Psoas muscle (tissue), 8 donors: ENCODE measurements around the gene GFAP. TPM values are rescaled to one million over a fixed set of nuclear protein-coding genes. Genes with fewer than 3 reads are reported as not detected.

ENCODE experiments used
- ATAC-seq, 4 donors: fragments of 200-7000 bp; cut with Tn5 transposase; one replicate each; pipeline ENCODE4 v1.9.1; 2020; ENCODE audit warnings: moderate library complexity in 3 of 4, mild to moderate bottlenecking in 2 of 4
- DNase-seq, 2 donors: peaks; one replicate each; pipeline ENCODE4 v3.0.0-alpha.2; 2020
- H3K27ac ChIP-seq: fragments of 200-600 bp; one replicate; pipeline ENCODE4 v1.8.0; 2022
- H3K27me3 ChIP-seq, 3 donors: fragments of 200-600 bp in 1 of 3; one replicate each; pipeline versions ENCODE4 v1.6.1 to v1.8.0; 2013 to 2022; ENCODE audit warnings: low read length in 2 of 3, mild to moderate bottlenecking in 2 of 3, moderate library complexity in 1 of 3; ENCODE audit not compliant: insufficient read depth in 3 of 3
- H3K36me3 ChIP-seq, 2 donors: fragments of 200-600 bp in 1 of 2; one replicate each; pipeline versions ENCODE4 v1.6.1 to v1.8.0; 2013 to 2022; ENCODE audit warnings: low read depth in 1 of 2, mild to moderate bottlenecking in 1 of 2, moderate library complexity in 1 of 2; ENCODE audit not compliant: insufficient read depth in 1 of 2
- H3K4me1 ChIP-seq: fragments of 200-600 bp; one replicate; pipeline ENCODE4 v1.8.0; 2022
- H3K4me3 ChIP-seq: fragments of 200-600 bp; one replicate; pipeline ENCODE4 v1.8.0; 2022; ENCODE audit warnings: mild to moderate bottlenecking
- H3K9me3 ChIP-seq: fragments of 200-600 bp; one replicate; pipeline ENCODE4 v1.8.0; 2022
- CTCF ChIP-seq: fragments of 200-600 bp; IDR thresholded peaks from one replicate; pipeline ENCODE4 v1.8.0; 2022; ENCODE audit warnings: antibody characterized with exemption
- WGBS, 3 donors: extraction: QIAGEN DNeasy Blood & Tissue Kit; methylation state at CpG; one replicate each; pipeline versions ENCODE4 v1.1.6 to v1.1.7; 2013; 5-methylcytosine and 5-hydroxymethylcytosine counted together
- intact Hi-C, 2 donors: fragments of 100-400 bp; cut with DNase I; formaldehyde crosslinking; loops; one replicate each; pipeline versions ENCODE4 v1.11.0 to v1.14.2; 2022
- polyA plus RNA-seq, 3 donors: library from polyadenylated mRNA; stranded (reverse); fragments of 200-250 nt; gene quantifications; one replicate each; pipeline ENCODE4 v1.2.3, GENCODE V29; 2013
- total RNA-seq, 4 donors: library from RNA; stranded (reverse); fragmentation: NEBNext Ultra II Directional in 2 of 4; extraction: Animal tissue kit (Norgen Biotek cat#: 25700) in 2 of 4; gene quantifications; one replicate each; pipeline versions ENCODE4 v1.2.1 to v1.2.4, GENCODE V29; 2021 to 2023
- donor health status: healthy with polysubstance abuse.
- donor health status: DM: no; HTN: no; CAD: no; lungs with moderate emphysema.
- donor health status: Bipolar disorder and iron deficiency.
- donor health status: healthy.
- donor health status: DM: yes; HTN: yes; CAD: no.
- donor health status: DM: no; HTN: no; CAD: no.
- donor health status: DM: no; HTN: no; CAD: no.
- donor health status: DM: yes; HTN: yes; CAD: no.

GFAP gene
- total and polyA plus RNA-seq, 7 donors, result 0.11 to 0.54 (median 0.43) TPM; not detected in 3

DNA sequence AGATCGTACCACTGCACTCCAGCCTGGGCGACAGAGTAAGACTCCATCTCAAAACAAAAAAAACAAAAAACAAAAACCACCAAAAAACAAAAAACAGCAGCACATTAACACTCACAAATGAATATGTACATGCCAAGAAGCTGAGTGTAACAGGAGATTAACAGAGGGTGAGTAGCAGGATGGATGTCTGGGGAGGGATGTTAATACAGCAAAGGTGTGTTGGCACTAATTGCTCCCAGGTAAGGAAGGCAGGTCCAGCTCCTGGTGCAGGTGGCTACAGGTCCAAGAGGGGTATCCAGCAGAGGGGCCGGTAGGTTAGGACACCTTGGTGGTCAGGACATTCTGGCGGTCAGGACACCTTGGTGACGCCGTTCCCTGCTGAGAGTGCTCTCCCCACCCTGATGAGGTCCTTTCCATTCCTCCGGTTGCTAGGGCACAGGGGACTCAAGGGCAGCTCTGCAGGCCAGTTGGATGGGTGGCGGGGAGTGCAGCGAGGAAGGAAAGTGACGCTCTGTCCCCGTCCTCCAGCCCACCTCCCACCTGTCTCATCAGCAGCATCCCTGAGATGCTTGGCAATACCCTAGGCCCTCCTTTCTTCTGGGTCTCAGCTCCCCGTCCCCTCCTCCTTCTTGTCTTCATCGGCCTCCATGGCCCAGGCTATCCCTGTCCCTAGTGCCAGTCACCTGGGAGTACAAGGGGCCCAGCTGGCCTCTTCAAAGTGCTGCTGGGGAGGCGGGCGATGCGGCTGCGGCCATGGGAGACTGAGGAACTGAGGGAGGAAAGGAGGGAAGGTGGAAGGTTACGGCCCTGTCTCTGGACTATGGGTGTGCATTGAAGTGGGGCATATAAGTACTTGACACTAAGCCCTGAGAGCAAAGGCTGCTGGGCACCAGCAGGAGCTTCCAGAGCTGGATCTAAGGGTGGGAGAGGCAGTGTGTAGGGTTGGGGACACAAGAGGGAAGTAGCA lies 10.7 kb upstream of the GFAP start:
- no peak overlapping the region for H3K4me3 ChIP-seq
- WGBS, 3 donors, result 95 to 99% (median 96%) methylated on average over 18 of the region's 18 CpGs
- H3K9me3 ChIP-seq, result no peaks in the 10 kb centered on the region
- H3K27me3 ChIP-seq, result no peaks in the 10 kb centered on the region
- no peak for ATAC-seq
- no peak overlapping the region for H3K27ac ChIP-seq
- H3K4me1 ChIP-seq, result peaks cover 5% of the 10 kb centered on the region
- intact Hi-C loops, result loop anchor here in 1 of 2 donors (10.0 kb wide), 1 partner anchor 269 kb away; no protein-coding TSS in a partner anchor
- no peak for TF ChIP-seq CTCF
- no peak for DNase-seq
- no peaks in the 10 kb centered on the region for H3K36me3 ChIP-seq

DNA sequence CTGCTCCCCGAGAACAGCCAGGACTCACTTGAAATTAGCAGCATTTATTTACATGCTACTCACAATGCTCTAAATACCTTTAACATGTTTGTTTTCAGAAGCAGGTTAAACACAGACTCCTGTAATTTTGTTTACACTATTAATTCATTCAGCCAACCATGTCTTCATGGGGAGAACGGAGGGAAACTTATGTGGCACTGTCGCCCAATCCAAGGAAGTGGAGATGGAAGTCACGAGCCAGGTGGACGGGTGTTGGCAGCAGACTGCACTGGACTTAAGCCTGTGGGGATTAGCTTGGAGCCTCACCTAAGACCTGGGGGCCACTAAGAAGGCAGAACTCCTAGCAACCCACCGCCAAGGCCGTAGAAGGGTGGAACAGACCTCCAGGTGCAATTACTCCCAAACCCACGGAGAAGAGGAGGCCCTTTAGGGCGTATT lies 8.8 kb upstream of the GFAP start:
- TF ChIP-seq CTCF, result no peak
- intact Hi-C loops, result loop anchor here in 1 of 2 donors (5.0 to 10.0 kb wide), 2 partner anchors 208 to 271 kb away; partner anchors contain the start of gene PLCD3
- 82 to 88% (median 88%) methylated on average over 9 of the region's 9 CpGs for WGBS, 3 donors
- peaks cover under 1% of the 10 kb centered on the region for H3K4me1 ChIP-seq
- DNase-seq, result no peak
- no peaks in the 10 kb centered on the region for H3K9me3 ChIP-seq
- no peaks in the 10 kb centered on the region for H3K27me3 ChIP-seq
- no peak overlapping the region for H3K27ac ChIP-seq
- H3K4me3 ChIP-seq, result no peak overlapping the region
- no peaks in the 10 kb centered on the region for H3K36me3 ChIP-seq
- ATAC-seq, result no peak

DNA sequence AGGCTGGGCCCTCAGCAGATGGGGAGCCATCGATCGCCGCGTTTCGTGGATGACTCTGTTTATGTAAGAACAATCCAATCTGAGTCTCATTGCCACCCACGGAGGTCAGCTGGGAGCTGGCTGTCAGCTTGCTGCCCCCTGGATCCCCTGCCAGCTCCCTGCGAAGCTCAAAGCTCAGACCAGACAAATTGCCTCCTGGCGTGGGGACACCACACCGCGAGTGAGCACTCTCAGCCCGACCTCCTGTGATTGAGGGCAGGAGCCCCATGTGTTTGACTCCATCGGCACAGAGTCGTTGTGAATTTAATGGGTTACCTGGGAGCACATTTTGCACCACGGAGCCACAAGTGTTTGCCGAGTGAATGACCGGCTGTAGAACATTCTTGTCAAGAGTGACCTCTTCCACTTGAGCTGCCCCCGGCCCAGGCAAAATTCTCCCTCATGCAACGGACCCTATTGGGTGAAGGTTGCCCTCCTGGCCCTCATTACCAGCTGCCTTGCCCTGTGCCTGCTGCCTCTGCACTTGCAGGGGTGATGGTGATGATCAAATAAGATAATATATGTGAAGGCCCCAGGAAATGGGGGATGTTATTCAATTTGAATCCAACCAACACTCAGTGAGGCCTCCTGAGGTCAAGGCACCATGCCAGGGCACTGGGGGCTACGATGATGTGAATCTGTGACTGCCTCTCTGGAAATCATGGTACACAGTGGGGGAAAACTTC lies 7.6 kb upstream of the GFAP start:
- Histone ChIP-seq H3K36me3 (no peaks in the 10 kb centered on the region), H3K4me1 (no peaks in the 10 kb centered on the region), H3K27ac (no peak overlapping the region), H3K9me3 (no peaks in the 10 kb centered on the region), H3K27me3 (no peaks in the 10 kb centered on the region), H3K4me3 (no peak overlapping the region)
- no peak for ATAC-seq
- no peak for DNase-seq
- WGBS, 3 donors, result 54 to 68% (median 61%) methylated on average over 15 to 19 of the region's 19 CpGs
- no peak for TF ChIP-seq CTCF
- intact Hi-C loops, result loop anchor here in 1 of 2 donors (5.0 to 10.0 kb wide), 2 partner anchors 209 to 272 kb away; partner anchors contain the start of gene PLCD3

DNA sequence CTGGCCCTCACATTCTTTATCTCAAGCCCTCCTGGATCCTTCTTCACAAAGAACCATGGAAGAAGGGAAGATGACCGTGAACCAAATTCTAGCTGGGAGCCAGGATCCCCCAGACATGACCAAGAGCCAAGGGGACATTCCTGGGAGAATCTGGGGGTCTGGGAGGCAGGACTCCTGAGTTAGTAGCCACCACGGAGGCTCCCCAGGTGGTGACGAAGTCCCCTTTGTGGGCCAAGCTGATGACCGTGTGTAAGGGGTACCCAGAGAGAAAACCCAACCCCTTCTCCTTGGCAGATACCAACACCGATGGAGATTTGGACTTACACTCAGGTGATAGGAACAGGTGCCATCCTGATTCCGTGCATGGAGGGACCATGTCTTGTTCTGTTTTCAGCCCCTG lies 6.8 kb upstream of the GFAP start:
- H3K27me3 ChIP-seq, result no peaks in the 10 kb centered on the region
- DNase-seq, result no peak
- H3K4me3 ChIP-seq, result no peak overlapping the region
- no peaks in the 10 kb centered on the region for H3K4me1 ChIP-seq
- no peak for TF ChIP-seq CTCF
- no peak overlapping the region for H3K27ac ChIP-seq
- no peaks in the 10 kb centered on the region for H3K9me3 ChIP-seq
- WGBS, 3 donors, result 80 to 87% (median 80%) methylated on average over 6 of the region's 6 CpGs
- no peaks in the 10 kb centered on the region for H3K36me3 ChIP-seq
- intact Hi-C loops, result loop anchor here in 1 of 2 donors (5.0 to 10.0 kb wide), 2 partner anchors 210 to 273 kb away; partner anchors contain the start of gene PLCD3
- ATAC-seq, result no peak
